ENCODE results near the gene ATG7.

The ATG7 gene

DNA sequence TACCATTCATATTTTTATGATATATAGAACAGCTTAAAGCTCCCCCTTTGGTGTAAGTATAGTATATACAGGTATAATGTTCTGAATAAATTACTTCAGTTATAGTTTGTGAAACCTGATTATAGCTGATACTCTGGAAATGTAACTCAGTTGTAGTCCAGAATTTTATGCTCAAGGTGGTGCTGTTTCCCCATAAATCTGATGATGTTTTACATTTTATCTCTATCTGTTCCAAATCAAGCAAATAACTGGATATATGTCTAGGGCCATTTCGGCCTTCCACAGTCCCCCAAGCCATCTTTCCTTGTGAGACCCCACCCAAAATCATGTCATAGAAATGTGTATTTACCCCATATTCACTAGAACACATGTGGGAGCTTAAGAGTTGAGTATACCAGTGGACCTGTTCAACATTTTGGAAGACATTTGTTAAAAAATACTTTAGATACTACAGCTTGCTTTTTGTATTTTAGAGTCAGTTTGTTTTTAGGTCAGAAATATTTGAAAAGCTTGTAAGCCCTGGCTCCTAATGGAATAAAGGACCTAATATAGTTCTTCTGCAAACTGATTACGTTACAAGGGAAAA, 107.1 kb downstream of the ATG7 start:
- no peak overlapping the region for H3K4me3 ChIP-seq
- peak overlapping the region in 6 of 21 experiments; percentile 2 to 66 (median 30) for H3K27ac ChIP-seq

DNA sequence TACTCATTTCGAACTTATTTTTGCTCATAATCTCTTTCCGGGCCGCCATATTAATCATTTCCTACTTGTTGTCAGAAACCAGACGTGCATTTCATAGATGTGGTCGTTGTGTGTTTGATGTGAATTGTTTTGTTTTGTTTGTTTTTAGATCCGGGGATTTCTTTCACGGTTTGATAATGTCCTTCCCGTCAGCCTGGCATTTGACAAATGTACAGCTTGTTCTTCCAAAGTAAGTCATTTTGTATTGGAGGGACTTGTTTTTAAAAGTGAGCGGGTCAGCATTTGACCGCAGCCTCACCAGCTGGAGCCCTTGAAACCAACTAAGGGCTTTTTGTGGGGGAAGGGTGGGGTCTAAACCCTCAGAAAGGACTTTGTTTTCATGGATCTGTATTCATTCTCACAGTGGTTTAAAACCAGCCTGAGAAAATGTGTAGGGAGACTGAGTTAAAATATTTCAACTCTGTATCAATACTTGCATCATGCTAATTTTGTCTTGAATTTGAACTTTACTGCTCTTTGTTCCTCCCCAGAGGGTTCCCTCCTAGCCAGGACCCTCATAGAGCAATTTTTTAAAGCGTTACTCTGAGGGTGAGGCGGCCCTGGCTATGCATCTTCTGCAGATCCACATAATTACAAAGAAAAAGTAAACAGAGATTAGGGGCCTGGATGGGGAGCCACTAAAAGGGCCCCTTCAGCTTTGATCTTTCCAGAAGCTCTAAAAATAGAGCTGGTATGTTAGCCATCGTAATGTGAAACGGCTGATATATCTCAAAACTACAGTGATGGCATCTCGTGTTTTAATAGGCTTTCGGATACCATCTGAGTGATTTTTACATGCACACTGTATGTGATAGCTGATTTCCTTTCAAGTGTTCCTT, 107.9 kb downstream of the ATG7 start:
- H3K27ac ChIP-seq = peak overlapping the region in 8 of 21 experiments; percentile 0 to 66 (median 23)
- no peak overlapping the region for H3K4me3 ChIP-seq

DNA sequence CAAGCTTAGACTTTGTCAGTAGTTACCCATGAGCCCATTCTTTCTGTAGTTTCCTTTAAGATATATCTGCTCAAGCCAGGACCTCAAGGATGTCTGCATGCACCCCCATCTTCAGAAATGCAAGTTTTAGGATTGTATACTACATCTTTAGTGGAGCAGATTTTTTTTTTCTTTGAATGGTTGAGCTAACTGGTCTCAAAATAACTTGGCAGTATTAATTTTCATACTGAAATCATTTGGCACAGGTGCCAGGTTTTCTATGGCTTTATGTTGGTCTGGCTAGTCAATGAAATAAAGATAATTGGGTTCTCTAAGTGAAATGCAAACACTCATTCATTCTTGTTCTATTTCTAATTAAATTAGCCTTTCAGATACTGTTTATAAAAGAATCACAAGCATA, 108.9 kb downstream of the ATG7 start:
- Histone ChIP-seq H3K27ac (no peak overlapping the region), H3K4me3 (no peak overlapping the region)

DNA sequence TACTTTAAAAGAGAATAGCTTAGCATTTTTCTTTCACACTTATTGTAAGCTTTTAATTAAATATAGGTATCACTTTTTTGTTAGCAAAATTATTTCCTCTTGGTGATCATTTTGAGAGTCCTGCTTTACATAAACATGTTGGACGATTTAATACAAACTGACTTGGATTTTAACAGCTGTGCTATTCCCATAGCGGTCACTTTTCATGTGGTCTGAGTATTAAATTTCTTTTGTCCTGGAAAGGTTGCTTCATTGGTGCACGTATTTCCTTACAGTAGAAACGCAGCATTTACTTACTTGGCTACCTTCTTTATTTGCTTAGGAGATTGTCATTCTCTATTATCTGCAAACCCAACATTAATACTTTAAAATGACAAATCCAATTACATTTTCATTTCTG, 109.4 kb downstream of the ATG7 start:
- Histone ChIP-seq H3K4me3 (no peak overlapping the region), H3K27ac (no peak overlapping the region)

DNA sequence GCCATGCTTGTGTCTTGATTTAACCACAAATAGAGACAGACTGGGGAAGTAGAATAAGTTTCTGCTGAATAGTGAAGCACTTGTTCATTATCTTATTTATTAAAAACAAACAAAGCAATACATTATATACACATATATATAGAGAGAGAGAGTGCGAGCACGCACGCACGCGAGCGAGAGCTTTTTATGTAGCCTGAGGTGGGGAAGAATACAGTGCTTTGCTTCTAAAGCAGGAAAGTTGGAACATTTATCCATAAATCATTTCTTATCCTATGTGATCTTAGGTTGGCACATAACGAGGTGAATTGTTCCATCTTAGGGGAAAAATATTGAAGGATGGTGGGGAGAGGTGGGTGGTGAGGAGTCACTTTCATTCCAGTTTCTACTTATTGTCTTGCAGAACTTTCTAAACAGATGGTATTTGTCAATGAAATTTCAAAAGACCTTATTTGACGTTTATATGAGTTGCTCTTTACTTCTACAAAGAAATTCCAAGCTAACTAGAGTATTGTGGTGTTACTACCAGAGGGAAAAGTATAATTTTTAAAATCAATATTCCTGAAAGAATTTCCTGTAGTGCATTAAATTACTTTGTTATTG, 110.0 kb downstream of the ATG7 start:
- no peak overlapping the region for H3K27ac ChIP-seq
- no peak overlapping the region for H3K4me3 ChIP-seq

DNA sequence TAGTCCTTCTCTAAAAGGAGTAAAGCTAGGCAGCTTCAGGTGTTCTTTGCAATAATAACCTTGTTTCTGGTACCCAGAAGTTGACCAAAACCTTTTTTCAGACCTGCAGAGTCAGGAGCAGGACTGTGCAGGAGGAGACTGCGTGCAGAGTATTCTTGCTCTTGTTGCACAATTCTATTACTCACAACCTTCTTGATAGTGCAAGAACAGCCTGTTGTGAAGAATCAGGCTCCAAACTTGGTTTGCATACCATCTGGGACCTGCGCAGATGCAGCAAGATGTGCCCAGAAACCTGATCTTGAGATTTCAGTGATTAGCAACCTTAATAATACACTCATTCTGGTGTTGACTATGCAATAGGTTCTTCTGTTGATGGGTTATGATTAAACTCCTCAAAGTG, 111.9 kb downstream of the ATG7 start:
- H3K27ac ChIP-seq = no peak overlapping the region
- H3K4me3 ChIP-seq = no peak overlapping the region

DNA sequence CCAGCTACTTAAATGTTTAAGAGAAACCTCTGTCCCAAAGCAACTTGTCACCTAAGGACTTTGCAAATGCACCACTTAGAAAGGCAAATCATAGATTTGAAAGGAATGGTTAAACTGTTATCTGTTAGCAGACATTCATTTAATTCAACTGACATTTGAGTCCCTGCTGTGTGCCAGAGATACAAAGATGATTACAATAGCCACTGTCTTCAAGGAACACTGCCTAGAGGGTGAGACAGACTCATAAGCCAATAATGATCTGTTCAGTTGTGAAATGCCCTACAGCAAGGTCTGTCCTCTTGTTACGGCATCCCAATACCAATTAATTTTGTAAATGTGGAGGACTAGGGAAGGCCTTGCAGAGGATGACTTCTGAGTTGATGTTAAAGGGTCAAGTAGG, 113.1 kb downstream of the ATG7 start:
- no peak overlapping the region for H3K4me3 ChIP-seq
- H3K27ac ChIP-seq = peak overlapping the region in 6 of 21 experiments; percentile 11 to 48 (median 23)

DNA sequence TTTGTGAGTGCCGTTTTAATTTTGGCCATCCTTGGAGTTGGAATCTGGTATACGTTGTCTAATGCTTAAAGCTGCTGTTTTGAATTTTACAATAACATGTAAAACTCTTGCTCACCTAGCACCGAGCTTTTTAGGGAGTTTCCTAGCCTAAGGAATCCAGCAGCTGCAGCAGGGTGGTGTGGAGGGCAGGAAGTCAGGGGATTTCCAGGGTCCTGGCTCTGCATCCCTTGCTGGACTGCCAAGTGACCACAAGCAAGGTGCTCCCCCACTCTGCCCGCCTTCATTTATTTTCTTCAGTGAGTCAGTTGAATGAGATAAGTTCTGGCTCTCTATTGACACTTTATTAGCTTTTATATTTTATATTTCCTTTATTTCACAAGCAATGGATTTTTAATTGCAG, 113.7 kb downstream of the ATG7 start:
- no peak overlapping the region for H3K4me3 ChIP-seq
- peak overlapping the region in 7 of 21 experiments; percentile 11 to 48 (median 20) for H3K27ac ChIP-seq

DNA sequence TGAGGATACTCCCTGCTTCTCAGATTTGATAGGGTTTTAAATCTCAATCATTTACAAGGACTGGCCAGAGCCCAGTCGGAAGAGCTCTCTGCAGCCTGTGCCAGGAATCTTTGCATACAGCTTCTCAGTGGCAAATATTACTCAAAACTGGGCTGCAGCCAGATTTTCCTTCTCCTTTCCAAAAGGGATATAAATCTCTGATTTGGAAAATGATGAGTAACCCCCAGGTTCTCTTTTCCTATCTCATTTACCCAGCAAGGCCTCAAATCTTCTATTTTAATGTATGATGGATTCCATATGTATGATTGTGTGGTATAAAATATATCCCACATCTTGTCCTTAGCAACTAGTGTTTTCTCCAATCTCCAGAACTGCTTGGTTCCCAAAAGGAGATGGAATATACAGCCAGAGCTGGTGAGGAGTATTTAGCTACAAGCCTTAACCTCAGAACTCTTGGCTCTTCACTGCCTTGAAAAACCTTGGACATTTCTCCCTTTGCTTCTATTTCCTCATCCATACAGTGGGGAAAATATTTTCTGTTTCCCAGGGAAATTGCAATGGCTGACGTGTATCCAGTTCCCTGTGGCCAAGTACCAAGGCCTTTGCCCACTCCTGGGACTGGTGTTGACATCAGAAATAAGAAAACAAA, 114.4 kb downstream of the ATG7 start:
- no peak overlapping the region for H3K4me3 ChIP-seq
- peak overlapping the region in 5 of 21 experiments; percentile 3 to 24 (median 17) for H3K27ac ChIP-seq

DNA sequence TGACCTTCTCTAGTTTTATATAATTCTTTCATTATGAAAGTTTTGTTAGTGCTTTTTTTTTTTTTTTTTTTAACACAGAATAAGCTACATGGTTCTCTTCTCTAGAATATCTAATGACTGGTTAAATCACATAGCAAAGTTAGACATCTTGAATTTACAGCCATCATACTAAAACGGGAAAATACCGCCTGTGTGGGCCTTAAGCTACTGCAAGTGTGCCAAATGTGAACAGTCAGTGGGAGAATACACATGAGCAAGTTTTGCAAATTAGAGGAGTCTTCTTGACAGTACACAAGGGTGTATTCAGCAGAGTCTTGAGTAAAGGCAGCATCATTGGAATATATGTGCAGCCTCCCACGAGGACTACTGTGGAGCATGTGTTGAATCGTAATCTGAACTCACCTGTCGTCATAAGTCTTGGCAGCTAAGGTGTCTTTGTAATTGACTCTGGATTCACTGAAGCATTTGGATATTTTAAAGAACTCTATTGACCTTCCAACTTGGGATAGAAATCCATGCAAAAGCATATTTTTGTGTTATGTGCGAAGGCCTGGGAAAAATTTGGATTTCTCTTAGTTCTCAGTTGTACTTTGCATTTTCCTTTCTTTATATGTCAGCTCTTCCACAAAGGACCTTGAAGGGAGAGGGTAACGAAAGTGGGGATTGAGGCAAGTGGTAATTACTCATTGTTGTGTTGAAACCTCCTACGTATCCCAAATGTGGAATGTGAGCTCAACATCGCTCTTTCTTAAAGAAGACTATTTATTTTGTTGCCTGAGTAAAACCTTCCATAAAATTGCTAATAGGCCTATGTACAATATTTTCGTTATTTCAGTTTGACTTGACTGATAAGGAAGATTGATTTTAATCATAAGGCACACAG, 117.4 kb downstream of the ATG7 start:
- Histone ChIP-seq H3K4me3 (no peak overlapping the region), H3K27ac (peak overlapping the region in 3 of 21 experiments; percentile 7 to 15 (median 14))

DNA sequence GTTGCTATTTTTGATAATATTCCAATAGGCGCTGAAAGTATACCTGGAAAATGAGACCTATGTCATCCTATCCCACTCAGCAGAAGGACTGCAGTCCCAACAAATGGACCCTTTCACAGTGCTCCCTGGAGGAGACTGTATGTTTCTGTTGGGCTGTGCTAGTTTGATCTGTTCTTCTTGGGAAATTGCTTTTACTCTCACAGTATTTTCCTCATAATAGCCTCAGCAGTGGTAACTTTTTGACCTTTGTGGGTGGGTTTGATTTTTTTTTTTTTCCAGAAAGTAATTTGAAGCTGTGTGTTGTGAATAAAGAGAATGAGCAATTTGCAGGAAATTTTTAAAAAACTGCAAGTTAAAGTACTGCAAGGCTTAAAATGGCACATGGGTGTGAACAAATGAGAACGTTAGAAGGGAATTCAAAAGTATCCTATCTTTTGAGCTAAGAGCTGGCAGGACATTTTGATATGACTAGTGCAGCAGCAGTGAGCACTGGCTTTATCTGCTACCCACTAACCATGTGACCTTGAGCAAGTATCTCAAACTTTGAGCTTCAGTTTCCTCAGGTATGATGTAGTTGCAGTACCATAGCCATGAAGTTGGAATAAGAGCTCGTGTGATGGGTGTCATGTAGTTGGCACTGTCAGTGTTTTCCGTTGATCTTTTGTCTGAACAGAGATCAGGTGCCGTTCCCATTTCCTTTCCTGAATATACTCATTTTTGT, 118.4 kb downstream of the ATG7 start:
- peak overlapping the region in 8 of 21 experiments; percentile 2 to 38 (median 24) for H3K27ac ChIP-seq
- H3K4me3 ChIP-seq = no peak overlapping the region

DNA sequence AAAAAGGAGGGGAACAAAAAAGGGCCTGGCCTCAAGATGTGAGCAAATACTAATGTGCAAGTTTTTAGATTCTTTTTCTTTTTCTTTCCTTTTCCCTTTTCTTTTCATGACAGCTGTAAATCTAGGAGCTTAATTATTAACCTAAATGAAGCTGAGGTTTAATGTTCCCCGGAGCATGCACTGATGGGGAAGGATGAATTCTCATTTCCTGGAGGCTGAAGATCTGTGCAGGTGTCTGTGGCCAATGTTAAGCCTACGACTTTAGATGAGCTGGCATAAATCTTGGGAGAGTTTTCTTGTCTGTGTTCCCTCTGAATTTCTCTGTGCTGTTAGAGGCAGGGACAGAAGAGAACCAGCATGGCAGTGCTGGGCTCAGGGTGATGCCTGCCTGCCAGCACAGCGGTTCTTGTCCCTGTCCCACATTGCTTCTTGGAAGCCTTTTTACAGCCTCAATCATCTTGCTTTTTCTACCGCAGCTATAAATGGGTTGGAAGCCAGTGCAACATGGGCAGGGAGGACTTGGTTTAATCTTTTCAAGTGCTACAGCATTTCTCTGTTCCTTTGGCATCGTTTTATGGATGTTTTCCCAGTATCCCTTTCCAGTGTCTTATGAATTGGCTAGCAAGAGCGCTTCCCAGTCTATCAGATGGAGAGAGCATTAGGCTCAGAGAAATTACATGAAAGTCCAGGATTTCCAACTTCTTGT, 119.1 kb downstream of the ATG7 start:
- H3K27ac ChIP-seq = peak overlapping the region in 8 of 21 experiments; percentile 8 to 38 (median 27)
- no peak overlapping the region for H3K4me3 ChIP-seq

DNA sequence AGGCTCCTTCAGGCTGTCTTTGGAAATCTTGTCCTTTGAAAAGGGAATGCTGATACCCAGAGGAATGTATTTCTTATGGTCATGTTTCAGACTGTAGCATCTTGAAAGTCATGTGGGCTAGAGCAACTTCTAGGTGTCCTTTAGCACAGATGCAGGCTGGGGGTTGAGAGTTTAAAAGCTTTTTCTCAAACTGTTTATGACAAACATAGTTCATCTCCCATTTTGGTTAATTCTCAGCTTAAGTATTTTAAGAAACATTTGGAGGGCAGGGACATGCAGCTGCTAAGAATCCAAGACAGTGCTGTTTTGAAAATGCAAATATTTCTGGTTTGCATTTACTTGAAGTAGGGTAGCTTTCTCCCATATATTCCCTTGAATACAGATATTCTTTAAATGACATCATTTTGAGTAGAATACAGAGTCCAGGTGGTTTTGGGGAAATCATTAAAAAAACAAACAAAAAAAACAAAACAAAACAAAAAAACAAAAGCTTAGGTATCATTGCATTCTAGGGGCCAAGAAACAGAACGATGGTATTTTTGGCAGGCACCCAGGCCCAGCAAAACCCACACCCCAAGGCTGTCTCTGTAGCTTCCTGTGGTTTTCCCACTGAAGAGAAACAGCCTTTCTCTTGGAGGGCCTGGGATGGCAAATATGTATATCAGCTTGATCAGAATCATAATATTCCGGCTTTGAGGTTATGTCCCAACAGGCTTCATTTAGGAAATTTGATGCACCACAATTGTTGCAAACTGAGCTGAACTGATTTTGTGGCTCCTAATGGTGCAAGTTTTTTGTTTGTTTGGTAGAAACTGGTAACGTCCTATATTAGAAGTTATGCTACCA, 120.0 kb downstream of the ATG7 start:
- peak overlapping the region in 5 of 21 experiments; percentile 6 to 62 (median 30) for H3K27ac ChIP-seq

DNA sequence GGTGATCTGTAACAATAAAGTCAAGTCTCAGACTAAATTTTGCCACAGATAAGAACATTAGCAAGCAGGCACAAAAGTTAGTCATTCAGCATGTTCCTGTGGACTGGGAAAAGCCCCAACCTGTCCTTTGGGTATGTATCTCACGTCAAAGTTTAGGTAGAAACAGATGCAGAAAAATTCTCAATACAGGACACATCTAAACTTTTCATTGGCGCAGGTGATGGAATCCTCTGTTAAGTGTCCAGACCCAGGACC, 120.6 kb downstream of the ATG7 start:
- Histone ChIP-seq H3K4me3 (no peak overlapping the region), H3K27ac (peak overlapping the region in 4 of 21 experiments; percentile 6 to 62 (median 33))

More for the DNA sequence above, 120.0 kb downstream of the ATG7 start:
- no peak overlapping the region for H3K4me3 ChIP-seq

DNA sequence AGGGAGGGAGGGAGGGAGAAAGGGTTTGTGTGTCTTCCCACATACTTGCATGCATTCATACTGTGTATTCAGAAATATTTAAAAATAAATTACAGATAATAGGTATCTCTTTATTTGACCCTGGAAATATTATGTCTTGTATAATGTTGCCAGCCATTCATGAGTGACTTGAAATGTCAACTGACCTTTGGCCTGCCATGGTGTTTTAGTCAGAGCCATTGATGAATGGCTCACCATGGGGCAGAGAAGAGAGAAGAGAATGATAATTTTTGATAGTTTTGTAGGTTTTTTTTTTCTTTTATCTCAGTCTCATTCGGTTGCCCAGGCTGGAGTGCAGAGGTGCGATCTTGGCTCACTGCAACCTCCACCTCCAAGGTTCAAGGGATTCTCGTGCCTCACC, 121.2 kb downstream of the ATG7 start:
- H3K27ac ChIP-seq = peak overlapping the region in 2 of 21 experiments; percentile 43 to 62
- no peak overlapping the region for H3K4me3 ChIP-seq

DNA sequence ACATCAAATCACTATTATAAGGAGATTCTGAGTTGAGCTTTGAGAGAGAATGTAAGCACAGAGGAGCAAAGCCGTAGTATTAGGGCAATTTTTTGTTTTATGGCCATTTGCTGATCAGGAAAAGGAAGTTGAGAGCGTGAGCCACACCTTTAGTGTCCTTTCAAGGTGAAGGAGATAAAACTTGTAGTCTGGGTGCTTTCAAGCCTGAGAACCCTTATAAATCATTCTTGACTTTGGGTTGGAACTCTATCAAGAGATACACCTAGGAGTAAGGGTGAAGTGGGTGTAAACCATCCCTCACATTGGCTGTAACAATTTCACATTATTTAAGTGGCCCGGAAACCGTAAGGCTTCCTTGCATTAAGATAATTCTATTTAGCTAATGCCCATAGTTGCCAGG, 122.2 kb downstream of the ATG7 start:
- Histone ChIP-seq H3K4me3 (no peak overlapping the region), H3K27ac (no peak overlapping the region)

DNA sequence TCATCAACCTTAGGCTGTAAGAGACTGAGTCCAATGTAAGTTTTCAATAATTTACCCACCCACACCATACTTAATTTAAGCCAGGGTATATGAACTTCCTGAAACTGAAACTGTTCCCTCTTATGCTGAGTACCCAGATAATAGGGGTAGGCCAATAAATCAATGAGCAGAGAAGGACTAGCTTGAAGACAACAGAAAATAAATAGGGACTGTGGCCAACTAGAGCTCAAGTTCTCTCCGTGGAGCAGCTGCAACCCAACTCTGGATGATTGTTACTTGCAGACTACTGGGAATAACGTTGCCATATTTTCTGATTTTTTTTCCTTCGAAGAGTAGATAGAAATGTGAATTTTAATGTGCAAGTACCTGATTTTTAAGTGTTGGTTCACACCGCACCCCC, 128.0 kb downstream of the ATG7 start:
- H3K4me3 ChIP-seq = no peak overlapping the region
- no peak overlapping the region for H3K27ac ChIP-seq
